Right cardiac atrium (tissue), 5 donors: Measurements from ENCODE around the gene LAMB2. TPM values are rescaled to one million over a fixed set of nuclear protein-coding genes. Genes with fewer than 3 reads are reported as not detected.

Source experiments
- ATAC-seq, 2 donors: fragments of 200-7000 bp; cut with Tn5 transposase; one replicate each; pipeline versions ENCODE4 v1.8.0 to v1.9.1; 2020; ENCODE audit warnings: moderate library complexity in 2 of 2, mild to moderate bottlenecking in 1 of 2
- DNase-seq, 3 donors: peaks; one replicate each; pipeline ENCODE4 v3.0.0-alpha.2; 2020
- H3K27ac ChIP-seq: one replicate; pipeline ENCODE4 v1.5.1; 2013; ENCODE audit warnings: mild to moderate bottlenecking, low read length, control low read depth, moderate library complexity
- H3K27me3 ChIP-seq: one replicate; pipeline ENCODE4 v1.6.1; 2013; ENCODE audit not compliant: control insufficient read depth, insufficient read depth
- H3K4me1 ChIP-seq: one replicate; pipeline ENCODE4 v1.6.1; 2013; ENCODE audit warnings: low read length; ENCODE audit not compliant: control insufficient read depth, insufficient read depth
- H3K4me3 ChIP-seq: one replicate; pipeline ENCODE4 v1.5.1; 2013; ENCODE audit warnings: low read length, control low read depth
- H3K9me3 ChIP-seq: one replicate; pipeline ENCODE4 v1.6.1; 2013; ENCODE audit warnings: low read length; ENCODE audit not compliant: control insufficient read depth
- WGBS: extraction: QIAGEN DNeasy Blood & Tissue Kit; methylation state at CpG from one replicate; pipeline ENCODE4 v1.1.7; 2013; 5-methylcytosine and 5-hydroxymethylcytosine counted together
- intact Hi-C, 4 donors: fragments of 100-400 bp; cut with DNase I; formaldehyde crosslinking; loops; one replicate each; pipeline versions ENCODE4 v1.11.0 to v1.14.0; 2022 to 2023
- polyA plus RNA-seq: library from polyadenylated mRNA; stranded (reverse); fragments of 200-250 nt; gene quantifications from one replicate; pipeline ENCODE4 v1.2.3, GENCODE V29; 2013
- total RNA-seq, 4 donors: library from RNA; stranded (reverse); fragmentation: NEBNext Ultra II Directional; extraction: Animal tissue kit (Norgen Biotek cat#: 25700); gene quantifications; one replicate each; pipeline ENCODE4 v1.2.1, GENCODE V29; 2021
- donor health status: healthy with polysubstance abuse.
- donor health status: DM: no; HTN: yes; CAD: no.
- donor health status: DM: no; HTN: no; CAD: no.
- donor health status: DM: no; HTN: yes; CAD: no; lungs with severe emphysema.
- donor health status: DM: yes; HTN: yes; CAD: no.

Gene LAMB2
- total and polyA plus RNA-seq, 5 donors = 725 to 914 (median 824) TPM

GRCh38 chr3:49100046-49100615 lies 32.7 kb downstream of the LAMB2 start:
- no peak for ATAC-seq
- H3K9me3 ChIP-seq = no peaks in the 10 kb centered on the region
- intact Hi-C loops = no loop called here
- DNase-seq = peak in 1 of 3 donors; percentile 21
- 94% methylated on average over 11 of the region's 11 CpGs for WGBS
- no peak overlapping the region for H3K4me3 ChIP-seq
- H3K27ac ChIP-seq = no peak overlapping the region
- no peaks in the 10 kb centered on the region for H3K27me3 ChIP-seq
- H3K4me1 ChIP-seq = peaks cover 7% of the 10 kb centered on the region

- no peak overlapping the region for H3K27ac ChIP-seq
- H3K9me3 ChIP-seq = no peaks in the 10 kb centered on the region
- DNase-seq (peak in 1 of 3 donors; percentile 33), ATAC-seq (no peak)
- WGBS = 86% methylated on average over 13 of the region's 13 CpGs
- intact Hi-C loops = no loop called here
- H3K4me1 ChIP-seq = peaks cover 9% of the 10 kb centered on the region
- H3K27me3 ChIP-seq = no peaks in the 10 kb centered on the region
- H3K4me3 ChIP-seq = no peak overlapping the region
Measured at GRCh38 chr3:49098910-49099630, 33.8 kb downstream of the LAMB2 start.

GRCh38 chr3:49098429-49098828 lies 34.4 kb downstream of the LAMB2 start:
- 34% methylated on average over 5 of the region's 5 CpGs for WGBS
- H3K27ac ChIP-seq = no peak overlapping the region
- no peak overlapping the region for H3K4me3 ChIP-seq
- intact Hi-C loops = no loop called here
- ATAC-seq (no peak), DNase-seq (peak in 2 of 3 donors; percentile 73 to 76)
- no peaks in the 10 kb centered on the region for H3K27me3 ChIP-seq
- peaks cover 5% of the 10 kb centered on the region for H3K4me1 ChIP-seq
- no peaks in the 10 kb centered on the region for H3K9me3 ChIP-seq

- peak; percentile 94 to 96 for ATAC-seq
- Histone ChIP-seq H3K27ac (peak within 1 kb of the TSS; percentile 91), H3K4me3 (peak within 1 kb of the TSS; percentile 84), H3K27me3 (no peaks in the 10 kb centered on the region), H3K9me3 (no peaks in the 10 kb centered on the region), H3K4me1 (peaks cover 2% of the 10 kb centered on the region)
- DNase-seq = peak; percentile 97 to 99 (median 99)
- intact Hi-C loops = loop anchor here in 1 of 4 donors (2.0 kb wide), 1 partner anchor 39 kb away; the partner anchor contains the start of gene LAMB2
- under 1% methylated on average over 65 of the region's 65 CpGs for WGBS
Measured at GRCh38 chr3:49093853-49094767, 38.7 kb downstream of the LAMB2 start, which contains the start of gene QRICH1. Gene QRICH1 (minus strand): TSS chr3:49094071. CDS start chr3:49077017, 17,054 bp downstream.

GRCh38 chr3:49092938-49093852 lies 39.7 kb downstream of the LAMB2 start:
- intact Hi-C loops = no loop called here
- no peaks in the 10 kb centered on the region for H3K27me3 ChIP-seq
- H3K27ac ChIP-seq = peak overlapping the region; percentile 91
- no peaks in the 10 kb centered on the region for H3K9me3 ChIP-seq
- under 1% methylated on average over 86 of the region's 86 CpGs for WGBS
- peak overlapping the region; percentile 84 for H3K4me3 ChIP-seq
- peaks cover 2% of the 10 kb centered on the region for H3K4me1 ChIP-seq
- ATAC-seq (peak; percentile 60 to 68), DNase-seq (peak; percentile 84 to 94 (median 92))

- no peaks in the 10 kb centered on the region for H3K9me3 ChIP-seq
- 95% methylated on average over 8 of the region's 8 CpGs for WGBS
- no peaks in the 10 kb centered on the region for H3K27me3 ChIP-seq
- H3K4me1 ChIP-seq = peaks cover 3% of the 10 kb centered on the region
- intact Hi-C loops = no loop called here
- no peak overlapping the region for H3K4me3 ChIP-seq
- ATAC-seq (no peak), DNase-seq (no peak)
- no peak overlapping the region for H3K27ac ChIP-seq
Measured at GRCh38 chr3:49081429-49081828, 51.4 kb downstream of the LAMB2 start.

- WGBS = 95% methylated on average over 2 of the region's 2 CpGs
- ATAC-seq = no peak
- Histone ChIP-seq H3K27ac (no peak overlapping the region), H3K27me3 (no peaks in the 10 kb centered on the region), H3K4me3 (no peak overlapping the region), H3K9me3 (no peaks in the 10 kb centered on the region), H3K4me1 (peaks cover 3% of the 10 kb centered on the region)
- intact Hi-C loops = no loop called here
- DNase-seq = no peak
Measured at GRCh38 chr3:49079270-49079669, 53.6 kb downstream of the LAMB2 start.

GRCh38 chr3:49076646-49077045 lies 56.2 kb downstream of the LAMB2 start:
- Histone ChIP-seq H3K9me3 (no peaks in the 10 kb centered on the region), H3K27ac (no peak overlapping the region), H3K4me1 (peaks cover 3% of the 10 kb centered on the region), H3K4me3 (no peak overlapping the region), H3K27me3 (no peaks in the 10 kb centered on the region)
- DNase-seq (no peak), ATAC-seq (no peak)
- intact Hi-C loops = no loop called here
- 85% methylated on average over 4 of the region's 4 CpGs for WGBS

GRCh38 chr3:49076116-49076515 lies 56.7 kb downstream of the LAMB2 start:
- H3K27me3 ChIP-seq = no peaks in the 10 kb centered on the region
- H3K27ac ChIP-seq = no peak overlapping the region
- intact Hi-C loops = no loop called here
- WGBS = 95% methylated on average over 13 of the region's 13 CpGs
- peaks cover 3% of the 10 kb centered on the region for H3K4me1 ChIP-seq
- DNase-seq = no peak
- ATAC-seq = no peak
- no peaks in the 10 kb centered on the region for H3K9me3 ChIP-seq
- H3K4me3 ChIP-seq = no peak overlapping the region
